HCEC 1CT (cell line): ENCODE measurements around the gene CD27.

Experiments
- DNase-seq: peaks from one replicate; pipeline ENCODE4 v3.0.0-alpha.2; 2017

CD27 gene

GRCh38 chr12:6434205-6435140, 10.3 kb upstream of the CD27 start:
- DNase-seq, result no peak

- DNase-seq, result no peak
Measured at GRCh38 chr12:6435961-6436715, 8.6 kb upstream of the CD27 start.

GRCh38 chr12:6437586-6437985, 7.2 kb upstream of the CD27 start:
- no peak for DNase-seq

- no peak for DNase-seq
Measured at GRCh38 chr12:6438345-6438744, 6.4 kb upstream of the CD27 start.

GRCh38 chr12:6440391-6440790, 4.4 kb upstream of the CD27 start:
- no peak for DNase-seq

GRCh38 chr12:6442836-6443235, 1.9 kb upstream of the CD27 start:
- DNase-seq, result no peak

- no peak for DNase-seq
Measured at GRCh38 chr12:6443361-6443983, 1.3 kb upstream of the CD27 start.

GRCh38 chr12:6444031-6444430, 724 bp upstream of the CD27 start:
- no peak for DNase-seq

- DNase-seq, result no peak
Measured at GRCh38 chr12:6450091-6450868, 5.5 kb downstream of the CD27 start.

GRCh38 chr12:6450869-6451347, 6.2 kb downstream of the CD27 start:
- no peak for DNase-seq

- peak; percentile 74 for DNase-seq
Measured at GRCh38 chr12:6451348-6452244, 6.8 kb downstream of the CD27 start, which contains the start of gene TAPBPL. TAPBPL (plus strand) TSS chr12:6452042; CDS start chr12:6452249, 207 bp downstream.

GRCh38 chr12:6452245-6452943, 7.6 kb downstream of the CD27 start:
- DNase-seq, result no peak

GRCh38 chr12:6452944-6453630, 8.3 kb downstream of the CD27 start:
- no peak for DNase-seq

- no peak for DNase-seq
Measured at GRCh38 chr12:6457220-6457945, 12.6 kb downstream of the CD27 start.

GRCh38 chr12:6458281-6459003, 13.7 kb downstream of the CD27 start:
- no peak for DNase-seq

- DNase-seq, result no peak
Measured at GRCh38 chr12:6459004-6459337, 14.2 kb downstream of the CD27 start.

GRCh38 chr12:6460751-6461371, 16.1 kb downstream of the CD27 start:
- no peak for DNase-seq
